WTC11 (cell line): Measurements from ENCODE around the gene CCM2. TPM values are rescaled to one million over a fixed set of nuclear protein-coding genes. Genes with fewer than 3 reads are reported as not detected.
A peak's percentile ranks its signal among the peaks of the same experiment; 100 is the strongest.

Experiments
- ATAC-seq: fragments of 200-7000 bp; cut with Tn5 transposase; 2 replicates; pipeline ENCODE4 v1.10.0; 2021; ENCODE audit warnings: mild to moderate bottlenecking, moderate library complexity
- CTCF ChIA-PET: fragments of 300-600 bp; sonication (Branson Sonifier 250); formaldehyde crosslinking; loops from one replicate; lab custom pipeline; 2021; ENCODE audit warnings: antibody characterized with exemption; lab: Charles Lee
- POLR2A ChIA-PET: fragments of 350-600 bp; sonication (Branson Sonifier 250); formaldehyde crosslinking; loops from one replicate; lab custom pipeline; 2021; ENCODE audit warnings: antibody characterized with exemption; lab: Charles Lee
- DNase-seq: peaks from one replicate; pipeline ENCODE4 v3.0.0; 2021; ENCODE audit warnings: low spot score
- H3K27ac Mint-ChIP-seq: 2 replicates; pipeline ENCODE4 v1.8.0; 2021; ENCODE audit warnings: mixed read lengths
- H3K27me3 Mint-ChIP-seq: 2 replicates; pipeline ENCODE4 v1.8.0; 2021; ENCODE audit warnings: low read depth, mild to moderate bottlenecking, moderate library complexity, mixed read lengths
- H3K36me3 Mint-ChIP-seq: 2 replicates; pipeline ENCODE4 v1.8.0; 2021; ENCODE audit warnings: mixed read lengths
- H3K4me1 Mint-ChIP-seq: 2 replicates; pipeline ENCODE4 v1.8.0; 2022; ENCODE audit warnings: mixed read lengths
- H3K4me3 Mint-ChIP-seq: 2 replicates; pipeline ENCODE4 v1.8.0; 2021; ENCODE audit warnings: mild to moderate bottlenecking, moderate library complexity, mixed read lengths
- H3K9me3 Mint-ChIP-seq: 2 replicates; pipeline ENCODE4 v1.8.0; 2021; ENCODE audit warnings: mixed read lengths
- AR ChIP-seq: fragments of 250-450 bp; sonication (Bioruptor Pico); IDR thresholded peaks from 2 replicates; pipeline ENCODE4 v1.9.0; 2021; ENCODE audit warnings: mild to moderate bottlenecking
- CREM ChIP-seq: sonication (generic); formaldehyde crosslinking; IDR thresholded peaks from 2 replicates; pipeline ENCODE4 v1.8.1; 2022; ENCODE audit warnings: mild to moderate bottlenecking, missing genetic modification reagents, moderate library complexity
- E2F1 ChIP-seq: sonication (generic); formaldehyde crosslinking; IDR thresholded peaks from 2 replicates; pipeline ENCODE4 v1.8.0; 2022; ENCODE audit warnings: mild to moderate bottlenecking, missing genetic modification reagents
- E2F4 ChIP-seq: sonication (generic); formaldehyde crosslinking; IDR thresholded peaks from 2 replicates; pipeline ENCODE4 v1.8.1; 2022; ENCODE audit warnings: low read depth, mild to moderate bottlenecking, moderate library complexity, missing genetic modification reagents, borderline replicate concordance
- EMX1 ChIP-seq: fragments of 250-450 bp; sonication (Bioruptor Pico); IDR thresholded peaks from 2 replicates; pipeline ENCODE4 v1.8.0; 2021; ENCODE audit warnings: mild to moderate bottlenecking
- ERG ChIP-seq: fragments of 250-450 bp; sonication (Bioruptor Pico); IDR thresholded peaks from 2 replicates; pipeline ENCODE4 v1.8.0; 2021; ENCODE audit warnings: mild to moderate bottlenecking
- ESRRA ChIP-seq: sonication (generic); formaldehyde crosslinking; IDR thresholded peaks from 2 replicates; pipeline ENCODE4 v1.8.1; 2022; ENCODE audit warnings: mild to moderate bottlenecking, missing genetic modification reagents, borderline replicate concordance
- ETV6 ChIP-seq: sonication (generic); formaldehyde crosslinking; IDR thresholded peaks from 2 replicates; pipeline ENCODE4 v1.8.1; 2022; ENCODE audit warnings: mild to moderate bottlenecking, missing genetic modification reagents
- FOXJ3 ChIP-seq: sonication (generic); formaldehyde crosslinking; IDR thresholded peaks from 2 replicates; pipeline ENCODE4 v1.9.0; 2021; ENCODE audit warnings: missing genetic modification reagents, mild to moderate bottlenecking, borderline replicate concordance
- FOXP1 ChIP-seq: sonication (generic); formaldehyde crosslinking; IDR thresholded peaks from 2 replicates; pipeline ENCODE4 v1.8.0; 2022; ENCODE audit warnings: missing genetic modification reagents, mild to moderate bottlenecking, moderate library complexity, borderline replicate concordance
- IRF1 ChIP-seq: sonication (generic); formaldehyde crosslinking; IDR thresholded peaks from 2 replicates; pipeline ENCODE4 v1.8.0; 2023; ENCODE audit warnings: missing genetic modification reagents
- MAX ChIP-seq: sonication (generic); formaldehyde crosslinking; IDR thresholded peaks from 2 replicates; pipeline ENCODE4 v1.8.0; 2022; ENCODE audit warnings: mild to moderate bottlenecking, missing genetic modification reagents
- MYBL2 ChIP-seq: sonication (generic); formaldehyde crosslinking; IDR thresholded peaks from 2 replicates; pipeline ENCODE4 v1.8.1; 2023; ENCODE audit warnings: mild to moderate bottlenecking, moderate library complexity, missing genetic modification reagents
- NFATC4 ChIP-seq: fragments of 250-450 bp; sonication (Bioruptor Pico); IDR thresholded peaks from 2 replicates; pipeline ENCODE4 v1.9.0; 2021; ENCODE audit warnings: mild to moderate bottlenecking
- NR2C2 ChIP-seq: sonication (generic); formaldehyde crosslinking; IDR thresholded peaks from 2 replicates; pipeline ENCODE4 v1.8.0; 2022; ENCODE audit warnings: mild to moderate bottlenecking, missing genetic modification reagents
- SMAD4 ChIP-seq: sonication (generic); formaldehyde crosslinking; IDR thresholded peaks from 2 replicates; pipeline ENCODE4 v1.8.0; 2022; ENCODE audit warnings: mild to moderate bottlenecking, missing genetic modification reagents
- SP1 ChIP-seq: sonication (generic); formaldehyde crosslinking; conservative IDR thresholded peaks from 2 replicates; pipeline ENCODE4 v1.8.1; 2022; ENCODE audit warnings: missing genetic modification reagents
- TCF7 ChIP-seq: sonication (generic); formaldehyde crosslinking; IDR thresholded peaks from 2 replicates; pipeline ENCODE4 v1.8.0; 2022; ENCODE audit warnings: mild to moderate bottlenecking, low read depth, missing genetic modification reagents, moderate library complexity
- ZNF425 ChIP-seq: fragments of 250-450 bp; sonication (Bioruptor Pico); conservative IDR thresholded peaks from 2 replicates; pipeline ENCODE4 v1.9.0; 2021; ENCODE audit warnings: mild to moderate bottlenecking
- total RNA-seq: library from RNA; stranded (reverse); gene quantifications from 3 replicates; pipeline ENCODE4 v1.2.3, GENCODE V29; 2021

The CCM2 gene
- total RNA-seq, 1 experiment from 2014 or later: 32.7 TPM

GRCh38 chr7:45021604-45022296, 21.7 kb downstream of the CCM2 start:
- Mint-ChIP-seq H3K9me3 (peaks cover 23% of the 10 kb centered on the region), H3K4me1 (0 out of 2 replicates have a peak, but pooled peaks cover 3% of the 10 kb centered on the region), H3K27me3 (no peaks in the 10 kb centered on the region), H3K4me3 (no peak overlapping the region), H3K27ac (no peak overlapping the region), H3K36me3 (peaks cover 21% of the 10 kb centered on the region)
- ChIA-PET POLR2A (interaction anchor here (1.0 kb wide), 1 partner anchor 14 kb away, joined by 4 read pairs; no protein-coding TSS in a partner anchor), CTCF (interaction anchor here (0.5 to 1.2 kb wide), 4 partner anchors 48 to 673 kb away, joined by 3 to 4 read pairs (median 3); no protein-coding TSS in a partner anchor)
- no peak for TF ChIP-seq ZNF425 (CRISPR knock-in tag)
- TF ChIP-seq E2F4 (CRISPR knock-in tag): no peak
- no peak for TF ChIP-seq E2F1
- no peak for TF ChIP-seq NFATC4 (CRISPR knock-in tag)
- TF ChIP-seq MAX (CRISPR knock-in tag): no peak
- no peak for TF ChIP-seq MYBL2 (CRISPR knock-in tag)
- DNase-seq: no peak
- ATAC-seq: peak; percentile 51; the same call in 1 of the 2 replicates

GRCh38 chr7:45024126-45024744, 24.2 kb downstream of the CCM2 start:
- Mint-ChIP-seq H3K9me3 (peaks cover 12% of the 10 kb centered on the region), H3K27ac (peak overlapping the region; percentile 74; the same call in 1 of the 2 replicates), H3K4me1 (0 out of 2 replicates have a peak, but pooled peaks cover 3% of the 10 kb centered on the region), H3K27me3 (no peaks in the 10 kb centered on the region), H3K36me3 (peaks cover 19% of the 10 kb centered on the region), H3K4me3 (no peak overlapping the region)
- CTCF ChIA-PET: no interaction called here
- ATAC-seq: no peak
- POLR2A ChIA-PET: no interaction called here
- no peak for DNase-seq
- no peak for TF ChIP-seq ERG (CRISPR knock-in tag)
- no peak for TF ChIP-seq FOXP1 (CRISPR knock-in tag)
- no peak for TF ChIP-seq EMX1 (CRISPR knock-in tag)
- TF ChIP-seq AR (CRISPR knock-in tag): no peak
- TF ChIP-seq ESRRA (CRISPR knock-in tag): no peak
- TF ChIP-seq TCF7 (CRISPR knock-in tag): no peak
- TF ChIP-seq NR2C2 (CRISPR knock-in tag): no peak
- no peak for TF ChIP-seq IRF1
- TF ChIP-seq CREM (CRISPR knock-in tag): no peak
- TF ChIP-seq SP1 (CRISPR knock-in tag): no peak
- no peak for TF ChIP-seq SMAD4
- no peak for TF ChIP-seq ETV6
- no peak for TF ChIP-seq FOXJ3 (CRISPR knock-in tag)
